Measurements from ENCODE around the gene GPC6.

GPC6 gene

GRCh38 chr13:93708308-93709075 is 481.9 kb downstream of the GPC6 start:
- Histone ChIP-seq H3K4me3 (no peak overlapping the region), H3K27ac (no peak overlapping the region)

GRCh38 chr13:93709506-93710244 is 483.1 kb downstream of the GPC6 start:
- Histone ChIP-seq H3K27ac (no peak overlapping the region), H3K4me3 (no peak overlapping the region)

- Histone ChIP-seq H3K4me3 (no peak overlapping the region), H3K27ac (no peak overlapping the region)
Measured at GRCh38 chr13:93714171-93714570, 487.6 kb downstream of the GPC6 start.

GRCh38 chr13:93715866-93716265 is 489.3 kb downstream of the GPC6 start:
- H3K4me3 ChIP-seq = no peak overlapping the region
- H3K27ac ChIP-seq = no peak overlapping the region

- no peak overlapping the region for H3K27ac ChIP-seq
- H3K4me3 ChIP-seq = no peak overlapping the region
Measured at GRCh38 chr13:93716623-93717022, 490.0 kb downstream of the GPC6 start.

- H3K27ac ChIP-seq = no peak overlapping the region
- no peak overlapping the region for H3K4me3 ChIP-seq
Measured at GRCh38 chr13:93721483-93721882, 494.9 kb downstream of the GPC6 start.

GRCh38 chr13:93723316-93723715 is 496.7 kb downstream of the GPC6 start:
- Histone ChIP-seq H3K4me3 (no peak overlapping the region), H3K27ac (no peak overlapping the region)

GRCh38 chr13:93724187-93724586 is 497.6 kb downstream of the GPC6 start:
- H3K4me3 ChIP-seq = no peak overlapping the region
- H3K27ac ChIP-seq = no peak overlapping the region

- H3K4me3 ChIP-seq = no peak overlapping the region
- no peak overlapping the region for H3K27ac ChIP-seq
Measured at GRCh38 chr13:93726173-93726957, 499.8 kb downstream of the GPC6 start.

- Histone ChIP-seq H3K4me3 (no peak overlapping the region), H3K27ac (no peak overlapping the region)
Measured at GRCh38 chr13:93727211-93728141, 500.9 kb downstream of the GPC6 start.

- no peak overlapping the region for H3K27ac ChIP-seq
- H3K4me3 ChIP-seq = no peak overlapping the region
Measured at GRCh38 chr13:93729383-93729782, 502.8 kb downstream of the GPC6 start.

GRCh38 chr13:93730780-93731179 is 504.2 kb downstream of the GPC6 start:
- no peak overlapping the region for H3K27ac ChIP-seq

GRCh38 chr13:93732186-93732585 is 505.6 kb downstream of the GPC6 start:
- no peak overlapping the region for H3K4me3 ChIP-seq

More at GRCh38 chr13:93730780-93731179, 504.2 kb downstream of the GPC6 start:
- no peak overlapping the region for H3K4me3 ChIP-seq

GRCh38 chr13:93736081-93736480 is 509.5 kb downstream of the GPC6 start:
- Histone ChIP-seq H3K4me3 (no peak overlapping the region), H3K27ac (no peak overlapping the region)

More at GRCh38 chr13:93732186-93732585, 505.6 kb downstream of the GPC6 start:
- no peak overlapping the region for H3K27ac ChIP-seq

GRCh38 chr13:93736909-93737308 is 510.3 kb downstream of the GPC6 start:
- H3K27ac ChIP-seq = no peak overlapping the region
- no peak overlapping the region for H3K4me3 ChIP-seq

GRCh38 chr13:93740334-93740733 is 513.7 kb downstream of the GPC6 start:
- no peak overlapping the region for H3K4me3 ChIP-seq
- H3K27ac ChIP-seq = no peak overlapping the region

- Histone ChIP-seq H3K4me3 (no peak overlapping the region), H3K27ac (no peak overlapping the region)
Measured at GRCh38 chr13:93744033-93744432, 517.4 kb downstream of the GPC6 start.

GRCh38 chr13:93744886-93745285 is 518.3 kb downstream of the GPC6 start:
- no peak overlapping the region for H3K27ac ChIP-seq

GRCh38 chr13:93745884-93746283 is 519.3 kb downstream of the GPC6 start:
- no peak overlapping the region for H3K4me3 ChIP-seq
- H3K27ac ChIP-seq = no peak overlapping the region

More at GRCh38 chr13:93744886-93745285, 518.3 kb downstream of the GPC6 start:
- no peak overlapping the region for H3K4me3 ChIP-seq

All from skin epidermis (tissue), 12 donors.